Measurements from ENCODE around the gene TTLL5.
A peak's percentile ranks its signal among the peaks of the same experiment; 100 is the strongest.

Gene TTLL5

GRCh38 chr14:75866970-75867369 is 205.9 kb downstream of the TTLL5 start:
- Histone ChIP-seq H2BK15ac (ENCODE audit: low read depth, poor library complexity, severe bottlenecking) (no peak overlapping the region), H2AK5ac (ENCODE audit: low read length, severe bottlenecking) (no peak overlapping the region), H2AFZ (ENCODE audit: low read depth, low read length) (no peak overlapping the region), H3K9ac (ENCODE audit: low read length) (no peak overlapping the region), H2BK12ac (ENCODE audit: low read length in 2 of 2) (no peak overlapping the region), H4K91ac (ENCODE audit: low read length) (no peak overlapping the region), H3K27ac (ENCODE audit: low read length, poor library complexity, severe bottlenecking) (peak overlapping the region; percentile 48), H3K79me1 (replicated peaks; ENCODE audit: low read length, poor library complexity, severe bottlenecking) (peaks cover 3% of the 10 kb centered on the region), H3K27me3 (ENCODE audit: control insufficient read depth in 1 of 2, insufficient read depth in 1 of 2, low read length in 2 of 2) (no peaks in the 10 kb centered on the region), H4K8ac (ENCODE audit: low read length) (no peak overlapping the region), H3K14ac (ENCODE audit: low read length in 2 of 2) (no peak overlapping the region), H3K23ac (ENCODE audit: low read length in 2 of 2) (no peak overlapping the region), H3K18ac (ENCODE audit: low read depth in 1 of 2, low read length in 2 of 2) (no peak overlapping the region), H3K9me3 (ENCODE audit: control insufficient read depth, low read length) (no peaks in the 10 kb centered on the region), H3K36me3 (ENCODE audit: control insufficient read depth in 1 of 2, insufficient read depth in 2 of 2, low read depth in 1 of 2, low read length in 2 of 2) (no peaks in the 10 kb centered on the region), H2BK120ac (ENCODE audit: low read depth, low read length) (no peak overlapping the region), H3K4me1 (ENCODE audit: control insufficient read depth, insufficient read depth, low read depth, low read length) (peaks cover 3% of the 10 kb centered on the region), H2BK5ac (ENCODE audit: low read depth, low read length, poor library complexity, severe bottlenecking) (no peak overlapping the region), H3K4me2 (ENCODE audit: low read length, poor library complexity, severe bottlenecking) (no peak overlapping the region), H3K4me3 (ENCODE audit: insufficient read depth in 1 of 2, low read depth in 1 of 2, low read length in 2 of 2) (no peak overlapping the region), H3K4ac (ENCODE audit: low read depth in 1 of 2, low read length in 2 of 2) (no peak overlapping the region)
- DNase-seq: peak; percentile 30
- WGBS: 86% methylated on average over 1 of the region's 1 CpG

- no peak overlapping the region for H3K18ac ChIP-seq (ENCODE audit: low read depth in 1 of 2, low read length in 2 of 2)
- no peak overlapping the region for H3K4me3 ChIP-seq (ENCODE audit: insufficient read depth in 1 of 2, low read depth in 1 of 2, low read length in 2 of 2)
- H2AK5ac ChIP-seq (ENCODE audit: low read length, severe bottlenecking): no peak overlapping the region
- no peak overlapping the region for H2BK120ac ChIP-seq (ENCODE audit: low read depth, low read length)
- WGBS: 33% methylated on average over 6 of the region's 6 CpGs
- no peak overlapping the region for H3K14ac ChIP-seq (ENCODE audit: low read length in 2 of 2)
- H3K36me3 ChIP-seq (ENCODE audit: control insufficient read depth in 1 of 2, insufficient read depth in 2 of 2, low read depth in 1 of 2, low read length in 2 of 2): no peaks in the 10 kb centered on the region
- no peak overlapping the region for H4K8ac ChIP-seq (ENCODE audit: low read length)
- no peak overlapping the region for H3K23ac ChIP-seq (ENCODE audit: low read length in 2 of 2)
- H3K79me1 ChIP-seq (replicated peaks; ENCODE audit: low read length, poor library complexity, severe bottlenecking): peaks cover 4% of the 10 kb centered on the region
- H3K4ac ChIP-seq (ENCODE audit: low read depth in 1 of 2, low read length in 2 of 2): no peak overlapping the region
- H3K27me3 ChIP-seq (ENCODE audit: control insufficient read depth in 1 of 2, insufficient read depth in 1 of 2, low read length in 2 of 2): no peaks in the 10 kb centered on the region
- no peak overlapping the region for H4K91ac ChIP-seq (ENCODE audit: low read length)
- no peak overlapping the region for H2BK15ac ChIP-seq (ENCODE audit: low read depth, poor library complexity, severe bottlenecking)
- H3K9ac ChIP-seq (ENCODE audit: low read length): no peak overlapping the region
- H2BK12ac ChIP-seq (ENCODE audit: low read length in 2 of 2): no peak overlapping the region
- no peak overlapping the region for H2BK5ac ChIP-seq (ENCODE audit: low read depth, low read length, poor library complexity, severe bottlenecking)
- H3K9me3 ChIP-seq (ENCODE audit: control insufficient read depth, low read length): no peaks in the 10 kb centered on the region
- H2AFZ ChIP-seq (ENCODE audit: low read depth, low read length): no peak overlapping the region
- DNase-seq: peak; percentile 61
- H3K27ac ChIP-seq (ENCODE audit: low read length, poor library complexity, severe bottlenecking): no peak overlapping the region
- H3K4me2 ChIP-seq (ENCODE audit: low read length, poor library complexity, severe bottlenecking): no peak overlapping the region
- H3K4me1 ChIP-seq (ENCODE audit: control insufficient read depth, insufficient read depth, low read depth, low read length): peaks cover 2% of the 10 kb centered on the region
These were observed 210.3 kb downstream of the TTLL5 start for GRCh38 chr14:75871181-75871880.

GRCh38 chr14:75875958-75876357 is 214.9 kb downstream of the TTLL5 start:
- Histone ChIP-seq H2BK120ac (ENCODE audit: low read depth, low read length) (no peak overlapping the region), H3K9me3 (ENCODE audit: control insufficient read depth, low read length) (no peaks in the 10 kb centered on the region), H3K4ac (ENCODE audit: low read depth in 1 of 2, low read length in 2 of 2) (no peak overlapping the region), H4K91ac (ENCODE audit: low read length) (no peak overlapping the region), H3K4me1 (ENCODE audit: control insufficient read depth, insufficient read depth, low read depth, low read length) (peaks cover 2% of the 10 kb centered on the region), H3K27ac (ENCODE audit: low read length, poor library complexity, severe bottlenecking) (no peak overlapping the region), H3K18ac (ENCODE audit: low read depth in 1 of 2, low read length in 2 of 2) (no peak overlapping the region), H2BK15ac (ENCODE audit: low read depth, poor library complexity, severe bottlenecking) (no peak overlapping the region), H4K8ac (ENCODE audit: low read length) (no peak overlapping the region), H3K4me3 (ENCODE audit: insufficient read depth in 1 of 2, low read depth in 1 of 2, low read length in 2 of 2) (no peak overlapping the region), H3K36me3 (ENCODE audit: control insufficient read depth in 1 of 2, insufficient read depth in 2 of 2, low read depth in 1 of 2, low read length in 2 of 2) (peaks cover 0 to 3% of the 10 kb centered on the region in 2 experiments), H2BK5ac (ENCODE audit: low read depth, low read length, poor library complexity, severe bottlenecking) (no peak overlapping the region), H2AFZ (ENCODE audit: low read depth, low read length) (no peak overlapping the region), H3K27me3 (ENCODE audit: control insufficient read depth in 1 of 2, insufficient read depth in 1 of 2, low read length in 2 of 2) (no peaks in the 10 kb centered on the region), H2BK12ac (ENCODE audit: low read length in 2 of 2) (no peak overlapping the region), H3K79me1 (replicated peaks; ENCODE audit: low read length, poor library complexity, severe bottlenecking) (peaks cover 2% of the 10 kb centered on the region), H2AK5ac (ENCODE audit: low read length, severe bottlenecking) (no peak overlapping the region), H3K4me2 (ENCODE audit: low read length, poor library complexity, severe bottlenecking) (no peak overlapping the region), H3K14ac (ENCODE audit: low read length in 2 of 2) (no peak overlapping the region), H3K23ac (ENCODE audit: low read length in 2 of 2) (peak overlapping the region in 1 of 2 experiments; percentile 34), H3K9ac (ENCODE audit: low read length) (no peak overlapping the region)
- 94% methylated on average over 1 of the region's 1 CpG for WGBS
- no peak for DNase-seq

- Histone ChIP-seq H3K36me3 (ENCODE audit: control insufficient read depth in 1 of 2, insufficient read depth in 2 of 2, low read depth in 1 of 2, low read length in 2 of 2) (peaks cover 0 to 3% of the 10 kb centered on the region in 2 experiments), H3K4me2 (ENCODE audit: low read length, poor library complexity, severe bottlenecking) (no peak overlapping the region), H3K23ac (ENCODE audit: low read length in 2 of 2) (no peak overlapping the region), H3K27me3 (ENCODE audit: control insufficient read depth in 1 of 2, insufficient read depth in 1 of 2, low read length in 2 of 2) (no peaks in the 10 kb centered on the region), H3K9me3 (ENCODE audit: control insufficient read depth, low read length) (no peaks in the 10 kb centered on the region), H3K9ac (ENCODE audit: low read length) (no peak overlapping the region), H3K14ac (ENCODE audit: low read length in 2 of 2) (no peak overlapping the region), H2BK5ac (ENCODE audit: low read depth, low read length, poor library complexity, severe bottlenecking) (no peak overlapping the region), H4K91ac (ENCODE audit: low read length) (no peak overlapping the region), H2AK5ac (ENCODE audit: low read length, severe bottlenecking) (no peak overlapping the region), H3K4me1 (ENCODE audit: control insufficient read depth, insufficient read depth, low read depth, low read length) (peaks cover 2% of the 10 kb centered on the region), H3K4me3 (ENCODE audit: insufficient read depth in 1 of 2, low read depth in 1 of 2, low read length in 2 of 2) (no peak overlapping the region), H3K4ac (ENCODE audit: low read depth in 1 of 2, low read length in 2 of 2) (no peak overlapping the region), H2BK12ac (ENCODE audit: low read length in 2 of 2) (no peak overlapping the region), H4K8ac (ENCODE audit: low read length) (no peak overlapping the region), H3K27ac (ENCODE audit: low read length, poor library complexity, severe bottlenecking) (no peak overlapping the region), H2BK120ac (ENCODE audit: low read depth, low read length) (no peak overlapping the region), H2BK15ac (ENCODE audit: low read depth, poor library complexity, severe bottlenecking) (no peak overlapping the region), H3K18ac (ENCODE audit: low read depth in 1 of 2, low read length in 2 of 2) (no peak overlapping the region), H2AFZ (ENCODE audit: low read depth, low read length) (no peak overlapping the region), H3K79me1 (replicated peaks; ENCODE audit: low read length, poor library complexity, severe bottlenecking) (peaks cover 2% of the 10 kb centered on the region)
- 97% methylated on average over 3 of the region's 3 CpGs for WGBS
- DNase-seq: no peak
These were observed 215.5 kb downstream of the TTLL5 start for GRCh38 chr14:75876530-75876929.
